Measurements from ENCODE around the gene ZIC1. TPM values are rescaled to one million over a fixed set of nuclear protein-coding genes. Genes with fewer than 3 reads are reported as not detected.

ZIC1 gene
- total and polyA plus RNA-seq, 2 donors (not counting 1 experiment from before 2014, with no cell fraction given), result not detected

- TF ChIP-seq CTCF (IDR thresholded peaks at IDR 0.05) (no peak), EZH2 (IDR thresholded peaks at IDR 0.05; ENCODE audit: borderline replicate concordance, insufficient read depth, low read depth, low read length, poor library complexity, severe bottlenecking) (no peak)
- Histone ChIP-seq H3K9ac (ENCODE audit: low read length) (no peak overlapping the region), H3K4me2 (replicated peaks; ENCODE audit: low read depth, low read length, poor library complexity, severe bottlenecking) (no peak overlapping the region), H3K27me3 (replicated peaks in 1 of 4; ENCODE audit: control extremely low read depth in 1 of 4, control insufficient read depth in 3 of 4, insufficient read depth in 4 of 4, low read length in 3 of 4) (no peaks in the 10 kb centered on the region), H3K4me1 (ENCODE audit: control insufficient read depth in 2 of 2, insufficient read depth in 2 of 2, low read length in 2 of 2) (no peaks in the 10 kb centered on the region), H4K20me1 (ENCODE audit: control insufficient read depth, insufficient read depth, low read length, poor library complexity, severe bottlenecking) (no peaks in the 10 kb centered on the region), H3K4me3 (ENCODE audit: control extremely low read depth in 1 of 5, extremely low read depth in 1 of 5, insufficient read depth in 1 of 5, low read depth in 2 of 5, low read length in 4 of 5) (no peak overlapping the region), H3K36me3 (replicated peaks in 1 of 2; ENCODE audit: control extremely low read depth in 1 of 2, control insufficient read depth in 1 of 2, extremely low read depth in 1 of 2, insufficient read depth in 2 of 2, low read length in 1 of 2) (no peaks in the 10 kb centered on the region), H3K27ac (ENCODE audit: low read length in 2 of 2) (no peak overlapping the region), H2AFZ (ENCODE audit: insufficient read depth, low read depth, low read length, poor library complexity, severe bottlenecking) (no peak overlapping the region), H3K9me3 (ENCODE audit: control extremely low read depth in 1 of 3, control insufficient read depth in 2 of 3, insufficient read depth in 1 of 3, low read length in 2 of 3) (no peaks in the 10 kb centered on the region), H3K79me2 (ENCODE audit: control insufficient read depth, insufficient read depth, low read length) (no peaks in the 10 kb centered on the region)
- DNase-seq (no peak), ATAC-seq (ENCODE audit: low read depth) (no peak)
- no CpG with 5 or more reads among the region's 1 CpG for WGBS (ENCODE audit: insufficient coverage)
- POLR2A ChIA-PET, result no interaction called here
- H3K4me3 Mint-ChIP-seq, result no peak overlapping the region
- intact Hi-C loops (cut with micrococcal nuclease), result no loop called here
- CTCF ChIA-PET, result no interaction called here
- H3K4me1 Mint-ChIP-seq, result no peaks in the 10 kb centered on the region
- no peak overlapping the region for H3K27ac Mint-ChIP-seq
- no peaks in the 10 kb centered on the region for H3K27me3 Mint-ChIP-seq
- H3K9me3 Mint-ChIP-seq (ENCODE audit: insufficient read depth), result no peaks in the 10 kb centered on the region
Observed at GRCh38 chr3:147462856-147463255, 53.7 kb downstream of the ZIC1 start.

Other genes with a start within 250 kb of the ZIC1 start
- gene ZIC4, start 2.8 kb upstream of the ZIC1 start, total RNA-seq, result not detected in 2 replicates
- not detected in 2 replicates for gene ZIC4, start 2.8 kb upstream of the ZIC1 start, polyA plus RNA-seq

All from B cell (primary cell).